Measurements from ENCODE around the gene MED9. TPM values are rescaled to one million over a fixed set of nuclear protein-coding genes. Genes with fewer than 3 reads are reported as not detected.

MED9 gene
- total RNA-seq, 4 donors from 2014 or later = 14.6 to 22.6 (median 17.4) TPM

DNA sequence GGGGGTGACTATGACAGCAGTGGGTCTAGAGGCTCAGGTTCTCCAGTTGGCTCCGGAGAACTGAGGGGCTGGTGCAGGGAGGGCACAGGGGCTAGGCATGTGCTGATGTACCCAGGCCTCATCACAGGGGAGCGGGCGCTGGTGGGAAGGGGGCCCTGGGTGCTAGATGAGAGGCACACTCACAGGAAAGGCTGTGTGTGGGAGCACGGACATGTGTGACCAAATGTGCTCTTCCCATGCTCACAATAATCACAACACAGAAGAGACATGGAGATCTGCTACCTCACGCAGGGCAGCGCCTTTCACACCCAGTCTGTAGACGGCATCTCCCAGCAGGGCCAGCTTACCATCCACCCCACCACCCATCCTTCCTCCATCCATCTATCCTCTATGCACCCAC, 36.8 kb downstream of the MED9 start:
- Histone ChIP-seq H3K27ac (no peak overlapping the region), H3K9me3 (no peaks in the 10 kb centered on the region), H3K4me3 (no peak overlapping the region), H3K36me3 (peaks cover 6% of the 10 kb centered on the region), H3K4me1 (peaks cover 17% of the 10 kb centered on the region), H3K27me3 (no peaks in the 10 kb centered on the region)
- no peak for TF ChIP-seq POLR2AphosphoS5 (IDR thresholded peaks at IDR 0.05)
- TF ChIP-seq POLR2A (IDR thresholded peaks at IDR 0.05) = no peak
- TF ChIP-seq, protein P1, sequence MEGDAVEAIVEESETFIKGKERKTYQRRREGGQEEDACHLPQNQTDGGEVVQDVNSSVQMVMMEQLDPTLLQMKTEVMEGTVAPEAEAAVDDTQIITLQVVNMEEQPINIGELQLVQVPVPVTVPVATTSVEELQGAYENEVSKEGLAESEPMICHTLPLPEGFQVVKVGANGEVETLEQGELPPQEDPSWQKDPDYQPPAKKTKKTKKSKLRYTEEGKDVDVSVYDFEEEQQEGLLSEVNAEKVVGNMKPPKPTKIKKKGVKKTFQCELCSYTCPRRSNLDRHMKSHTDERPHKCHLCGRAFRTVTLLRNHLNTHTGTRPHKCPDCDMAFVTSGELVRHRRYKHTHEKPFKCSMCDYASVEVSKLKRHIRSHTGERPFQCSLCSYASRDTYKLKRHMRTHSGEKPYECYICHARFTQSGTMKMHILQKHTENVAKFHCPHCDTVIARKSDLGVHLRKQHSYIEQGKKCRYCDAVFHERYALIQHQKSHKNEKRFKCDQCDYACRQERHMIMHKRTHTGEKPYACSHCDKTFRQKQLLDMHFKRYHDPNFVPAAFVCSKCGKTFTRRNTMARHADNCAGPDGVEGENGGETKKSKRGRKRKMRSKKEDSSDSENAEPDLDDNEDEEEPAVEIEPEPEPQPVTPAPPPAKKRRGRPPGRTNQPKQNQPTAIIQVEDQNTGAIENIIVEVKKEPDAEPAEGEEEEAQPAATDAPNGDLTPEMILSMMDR (IDR thresholded peaks at IDR 0.05) = no peak
- TF ChIP-seq EP300 (IDR thresholded peaks at IDR 0.05) = no peak
- no peak for DNase-seq (ENCODE audit: low spot score in 2 of 2)
- 96% methylated on average over 7 of the region's 7 CpGs for whole genome bisulfite sequencing

DNA sequence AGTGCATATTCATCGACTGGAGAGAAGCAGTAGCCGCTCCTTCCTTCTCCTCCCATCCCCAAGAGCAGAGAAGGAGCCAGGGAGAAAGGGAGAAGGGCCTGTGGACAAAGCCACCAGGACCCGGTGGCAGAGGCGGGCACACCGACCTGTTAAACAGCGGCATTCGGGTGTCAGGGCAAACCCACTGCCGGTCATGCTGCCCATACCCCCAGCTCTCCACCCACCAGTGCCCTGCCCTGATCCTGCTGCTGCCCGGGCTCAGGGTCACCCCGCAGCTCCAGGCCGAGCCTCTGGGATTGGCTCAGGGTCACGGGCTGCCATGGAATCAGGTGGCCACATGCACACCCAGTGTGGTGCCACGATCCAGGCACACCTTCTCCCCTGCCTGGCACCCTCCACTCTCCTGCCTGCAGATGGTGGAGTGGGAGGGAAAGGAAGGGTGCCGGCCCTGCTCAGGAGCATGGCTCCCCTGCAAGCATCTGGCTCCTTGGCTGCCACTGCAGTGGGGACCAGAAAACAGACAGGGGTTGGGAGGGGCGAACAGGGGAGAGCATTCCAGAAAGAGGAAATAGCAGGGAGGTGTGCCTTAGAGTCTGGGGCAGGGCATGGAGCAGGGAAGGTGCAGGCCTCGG, 37.7 kb downstream of the MED9 start:
- 92% methylated on average over 14 of the region's 16 CpGs for WGBS
- Histone ChIP-seq H3K9me3 (no peaks in the 10 kb centered on the region), H3K4me3 (no peak overlapping the region), H3K36me3 (peaks cover 1% of the 10 kb centered on the region), H3K27ac (no peak overlapping the region), H3K4me1 (peaks cover 17% of the 10 kb centered on the region), H3K27me3 (no peaks in the 10 kb centered on the region)
- no peak for DNase-seq (ENCODE audit: low spot score in 2 of 2)
- TF ChIP-seq POLR2AphosphoS5 (IDR thresholded peaks at IDR 0.05) = no peak
- TF ChIP-seq EP300 (IDR thresholded peaks at IDR 0.05) = no peak

DNA sequence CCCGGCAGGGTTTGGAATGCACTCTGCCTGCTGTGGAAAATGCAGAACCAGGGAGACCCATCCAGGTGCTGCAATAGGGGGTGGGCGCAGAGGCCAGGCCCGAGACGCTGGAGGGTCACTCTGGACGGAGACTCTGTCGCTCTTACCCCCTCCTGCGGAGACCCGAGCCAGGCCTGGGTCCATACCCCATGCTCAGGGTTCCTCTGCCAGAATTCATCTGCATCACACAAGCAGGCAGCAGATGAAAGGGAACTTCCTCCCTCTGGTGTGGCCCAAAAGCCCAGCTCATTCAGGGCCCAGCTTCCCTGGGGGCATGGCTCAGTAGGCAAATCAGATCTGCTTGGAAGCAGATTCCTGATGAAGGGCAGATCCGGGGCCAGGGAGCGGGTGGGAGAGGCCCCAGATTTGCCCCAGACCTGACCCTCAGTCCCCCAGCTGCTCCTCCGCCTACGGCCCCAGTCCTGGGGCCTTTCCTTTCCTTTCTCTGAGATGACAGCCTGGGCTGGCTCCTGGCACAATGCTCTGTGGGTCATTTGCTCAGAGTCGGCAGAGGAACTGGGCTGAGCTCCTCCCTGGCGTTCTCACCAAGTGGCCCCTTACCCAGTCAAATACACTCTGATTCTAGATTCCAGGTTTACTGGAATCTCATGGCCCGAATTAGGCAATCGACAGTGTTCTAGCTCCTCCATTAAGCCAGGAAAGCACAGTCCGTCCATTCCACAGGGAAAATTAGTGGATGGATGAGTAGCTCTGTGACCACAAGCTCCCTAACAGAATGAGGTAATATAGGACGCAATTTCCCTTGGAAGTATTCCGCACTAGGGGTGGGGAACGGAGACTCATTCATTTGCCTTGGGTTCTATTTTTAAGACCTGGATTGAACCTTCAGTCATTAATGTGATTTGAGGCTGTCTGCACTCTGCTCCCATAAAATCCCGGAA, 38.5 kb downstream of the MED9 start:
- Histone ChIP-seq H3K4me1 (peaks cover 17% of the 10 kb centered on the region), H3K36me3 (no peaks in the 10 kb centered on the region), H3K27me3 (no peaks in the 10 kb centered on the region), H3K27ac (no peak overlapping the region), H3K9me3 (no peaks in the 10 kb centered on the region), H3K4me3 (no peak overlapping the region)
- no peak for TF ChIP-seq POLR2A (IDR thresholded peaks at IDR 0.05)
- TF ChIP-seq EP300 (IDR thresholded peaks at IDR 0.05) = no peak
- TF ChIP-seq POLR2AphosphoS5 (IDR thresholded peaks at IDR 0.05) = no peak
- TF ChIP-seq, protein P1 (IDR thresholded peaks at IDR 0.05) = no peak
- 82% methylated on average over 16 of the region's 21 CpGs for WGBS
- DNase-seq (ENCODE audit: low spot score in 2 of 2) = no peak

DNA sequence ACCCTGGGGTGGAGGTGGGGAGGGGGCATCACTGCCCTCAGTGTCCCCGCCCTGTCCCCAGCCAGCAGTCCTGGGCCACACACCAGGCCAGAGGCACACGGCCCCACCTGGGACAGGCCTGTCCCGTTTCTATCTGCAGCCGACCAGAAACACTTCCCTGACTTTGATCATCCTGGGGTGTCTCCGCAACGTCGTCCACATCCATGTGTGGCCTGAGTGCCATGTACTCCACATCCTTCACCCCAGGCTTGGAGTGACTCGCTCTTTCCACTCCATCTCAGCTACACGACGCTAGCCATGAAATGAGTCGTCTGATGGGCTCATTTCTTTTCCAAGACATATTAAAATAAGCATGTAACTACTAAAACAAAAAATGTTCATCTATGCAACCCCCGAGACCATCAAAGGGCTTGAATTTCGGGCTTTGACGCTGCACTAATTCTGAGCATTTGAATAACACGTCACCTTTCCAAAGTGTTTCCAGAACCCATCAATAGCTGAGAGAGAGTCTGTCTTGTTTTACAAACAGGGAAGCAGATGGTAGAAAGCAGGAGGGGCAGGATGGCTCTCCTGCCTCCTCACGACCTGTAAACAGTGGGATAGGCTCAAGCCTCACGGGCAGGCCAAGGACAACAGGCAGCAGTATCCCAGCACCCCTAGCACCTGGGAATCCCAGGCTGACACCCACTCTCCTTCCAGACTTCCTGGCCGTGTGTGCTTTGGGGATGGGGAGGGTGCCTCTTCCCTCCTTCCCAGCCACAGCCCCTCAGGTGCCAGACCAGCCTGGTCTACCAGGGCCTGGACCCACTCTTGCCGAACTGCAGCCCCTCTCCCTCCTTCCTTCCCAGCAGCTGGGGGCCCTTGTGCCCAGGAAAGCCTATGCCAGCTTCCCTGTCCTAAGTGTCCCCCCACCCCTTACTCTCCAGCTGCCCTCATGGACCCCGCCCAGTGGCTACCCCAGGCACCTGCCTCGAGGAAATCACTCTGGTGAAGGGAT, 39.4 kb downstream of the MED9 start:
- Histone ChIP-seq H3K4me1 (peaks cover 14% of the 10 kb centered on the region), H3K27me3 (no peaks in the 10 kb centered on the region), H3K36me3 (peaks cover 7% of the 10 kb centered on the region), H3K4me3 (no peak overlapping the region), H3K27ac (no peak overlapping the region), H3K9me3 (no peaks in the 10 kb centered on the region)
- no peak for DNase-seq (ENCODE audit: low spot score in 2 of 2)
- 78% methylated on average over 19 of the region's 21 CpGs for WGBS
- TF ChIP-seq POLR2AphosphoS5 (IDR thresholded peaks at IDR 0.05) = no peak
- no peak for TF ChIP-seq POLR2A (IDR thresholded peaks at IDR 0.05)
- TF ChIP-seq, protein P1 (IDR thresholded peaks at IDR 0.05) = no peak
- no peak for TF ChIP-seq EP300 (IDR thresholded peaks at IDR 0.05)

DNA sequence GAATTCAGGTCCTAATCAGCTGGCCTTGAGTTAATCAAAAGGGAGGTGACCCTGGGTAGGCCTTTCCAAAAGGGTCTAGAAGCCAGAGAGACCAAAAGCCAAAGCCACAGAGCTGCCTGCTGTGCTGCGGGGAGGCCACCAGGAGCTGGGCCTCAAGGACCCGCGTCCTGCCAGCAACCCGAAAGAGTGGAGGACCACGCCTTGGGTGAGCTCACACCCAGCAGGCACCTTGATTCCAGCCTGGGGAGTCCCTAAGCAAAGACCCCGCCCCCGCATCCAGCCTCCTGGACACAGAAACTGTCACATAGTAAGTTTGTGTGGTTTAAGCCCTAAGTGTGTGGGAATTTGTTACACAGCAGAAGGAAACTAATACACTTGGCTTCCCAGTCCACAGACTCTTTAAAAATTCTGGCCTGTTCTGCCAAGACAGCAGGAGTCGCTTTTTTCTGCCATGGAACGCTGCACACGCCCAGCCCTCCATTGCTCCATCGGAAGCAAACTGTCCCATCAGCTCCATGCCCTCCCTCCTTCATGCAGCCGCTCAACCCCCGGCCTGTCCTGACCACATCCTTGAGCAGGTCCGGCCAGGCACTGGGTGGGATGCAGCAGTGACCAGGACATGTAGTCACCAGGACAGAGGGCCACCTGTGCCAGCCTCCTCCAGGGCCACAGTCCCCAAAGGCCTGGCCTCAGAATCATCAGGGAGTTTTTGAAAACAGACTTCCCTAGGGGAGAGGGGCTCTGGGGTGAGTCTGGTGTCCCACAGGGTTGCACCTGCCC, 40.3 kb downstream of the MED9 start:
- Histone ChIP-seq H3K27me3 (no peaks in the 10 kb centered on the region), H3K9me3 (no peaks in the 10 kb centered on the region), H3K36me3 (peaks cover 13% of the 10 kb centered on the region), H3K4me3 (no peak overlapping the region), H3K4me1 (peaks cover 6% of the 10 kb centered on the region), H3K27ac (no peak overlapping the region)
- 92% methylated on average over 13 of the region's 14 CpGs for WGBS
- TF ChIP-seq EP300 (IDR thresholded peaks at IDR 0.05) (no peak), POLR2AphosphoS5 (IDR thresholded peaks at IDR 0.05) (no peak), POLR2A (IDR thresholded peaks at IDR 0.05) (no peak)
- TF ChIP-seq, protein P1 (IDR thresholded peaks at IDR 0.05) = no peak
- no peak for DNase-seq (ENCODE audit: low spot score in 2 of 2)

Data from suprapubic skin (tissue), 4 donors.